Neural progenitor cell (in vitro differentiated cells): Measurements from ENCODE around the gene DSEL. TPM values are rescaled to one million over a fixed set of nuclear protein-coding genes. Genes with fewer than 3 reads are reported as not detected.

Experiments used
- DNase-seq: peaks from one replicate; pipeline ENCODE4 v3.0.0-alpha.2; 2016; ENCODE audit warnings: low spot score
- H2AFZ ChIP-seq: fragments of 200-600 bp; sonication (generic); replicated peaks from 2 replicates; pipeline ENCODE4 v1.6.1; 2016; ENCODE audit warnings: antibody characterized with exemption
- H3F3A ChIP-seq: fragments of 200-600 bp; sonication (generic); 2 replicates; pipeline ENCODE4 v1.6.1; 2016; ENCODE audit warnings: antibody characterized with exemption, low read depth
- H3K27ac ChIP-seq: fragments of 200-600 bp; sonication (generic); 2 replicates; pipeline ENCODE4 v1.5.1; 2016; ENCODE audit warnings: mild to moderate bottlenecking
- H3K27me3 ChIP-seq: fragments of 200-600 bp; sonication (generic); 2 replicates; pipeline ENCODE4 v1.6.1; 2016; ENCODE audit warnings: mild to moderate bottlenecking, moderate library complexity
- H3K36me3 ChIP-seq: fragments of 200-600 bp; sonication (generic); 2 replicates; pipeline ENCODE4 v1.5.1; 2016
- H3K4me1 ChIP-seq: fragments of 200-600 bp; sonication (generic); 2 replicates; pipeline ENCODE4 v1.6.1; 2016; ENCODE audit warnings: mixed run types
- H3K4me2 ChIP-seq: fragments of 200-600 bp; sonication (generic); 2 replicates; pipeline ENCODE4 v1.6.1; 2016
- H3K4me3 ChIP-seq: fragments of 200-600 bp; sonication (generic); 2 replicates; pipeline ENCODE4 v1.5.1; 2016
- H3K79me2 ChIP-seq: fragments of 200-600 bp; sonication (generic); 2 replicates; pipeline ENCODE4 v1.6.1; 2016; ENCODE audit warnings: low read depth
- H3K9ac ChIP-seq: fragments of 200-600 bp; sonication (generic); 2 replicates; pipeline ENCODE4 v1.6.1; 2016
- H3K9me3 ChIP-seq: fragments of 200-600 bp; sonication (generic); 2 replicates; pipeline ENCODE4 v1.5.1; 2016; ENCODE audit warnings: low read depth
- H4K20me1 ChIP-seq: fragments of 200-600 bp; sonication (generic); 2 replicates; pipeline ENCODE4 v1.6.1; 2016; ENCODE audit warnings: low read depth
- H3K27ac Mint-ChIP-seq: 3 replicates; pipeline ENCODE4 v1.8.0; 2021; ENCODE audit warnings: mixed read lengths
- H3K27me3 Mint-ChIP-seq: 2 replicates; pipeline ENCODE4 v1.8.0; 2022; ENCODE audit warnings: low read depth, mild to moderate bottlenecking, inconsistent platforms, moderate library complexity, mixed read lengths; ENCODE audit not compliant: insufficient read depth
- H3K36me3 Mint-ChIP-seq: 3 replicates; pipeline ENCODE4 v1.8.0; 2021; ENCODE audit warnings: mixed read lengths
- H3K4me1 Mint-ChIP-seq: 3 replicates; pipeline ENCODE4 v1.8.0; 2021; ENCODE audit warnings: mixed read lengths
- H3K4me3 Mint-ChIP-seq: 3 replicates; pipeline ENCODE4 v1.8.0; 2021; ENCODE audit warnings: mild to moderate bottlenecking, moderate library complexity, mixed read lengths
- H3K9me3 Mint-ChIP-seq: 3 replicates; pipeline ENCODE4 v1.8.0; 2020; ENCODE audit warnings: mixed read lengths
- CTCF ChIP-seq: fragments of 200-600 bp; sonication (generic); IDR thresholded peaks from 2 replicates; pipeline ENCODE4 v1.5.1; 2017; ENCODE audit warnings: antibody characterized with exemption, mild to moderate bottlenecking
- EZH2 ChIP-seq: fragments of 200-600 bp; sonication (generic); IDR thresholded peaks from 2 replicates; pipeline ENCODE4 v1.6.1; 2017; ENCODE audit warnings: antibody characterized with exemption, mild to moderate bottlenecking, moderate library complexity
- EZH2phosphoT487 ChIP-seq: fragments of 200-600 bp; sonication (generic); IDR thresholded peaks from 2 replicates; pipeline ENCODE4 v1.6.1; 2017; ENCODE audit warnings: antibody characterized with exemption
- total RNA-seq: library from RNA; depleted of rRNA; stranded (reverse); fragments of >200 nt; gene quantifications from 2 replicates; pipeline ENCODE4 v1.2.3, GENCODE V29; 2015; ENCODE audit warnings: low replicate concordance

Gene DSEL
- total RNA-seq, 1 donor from 2014 or later = 8.6 TPM

- H3K4me2 ChIP-seq = no peak overlapping the region
- no peaks in the 10 kb centered on the region for H3K9me3 ChIP-seq
- H2AFZ ChIP-seq = no peak overlapping the region
- peaks cover 17% of the 10 kb centered on the region for H3K36me3 Mint-ChIP-seq
- no peaks in the 10 kb centered on the region for H3K79me2 ChIP-seq
- H3K4me1 Mint-ChIP-seq = peaks cover 20% of the 10 kb centered on the region
- H3K4me3 ChIP-seq = no peak overlapping the region
- H3K4me3 Mint-ChIP-seq = no peak overlapping the region
- no peaks in the 10 kb centered on the region for H4K20me1 ChIP-seq
- no peak overlapping the region for H3K27ac ChIP-seq
- H3K27ac Mint-ChIP-seq = no peak overlapping the region
- H3K9me3 Mint-ChIP-seq = no peaks in the 10 kb centered on the region
- no peak for DNase-seq
- peaks cover 2% of the 10 kb centered on the region for H3K27me3 Mint-ChIP-seq
- TF ChIP-seq EZH2phosphoT487 (no peak), CTCF (no peak), EZH2 (no peak)
- no peak overlapping the region for H3K9ac ChIP-seq
- no peaks in the 10 kb centered on the region for H3K36me3 ChIP-seq
- peaks cover 5% of the 10 kb centered on the region for H3F3A ChIP-seq
- no peaks in the 10 kb centered on the region for H3K27me3 ChIP-seq
- peaks cover 12% of the 10 kb centered on the region for H3K4me1 ChIP-seq
Observed at GRCh38 chr18:67518566-67518965, 2.0 kb upstream of the DSEL start.

- Mint-ChIP-seq H3K4me3 (peak overlapping the region; percentile 92), H3K9me3 (peaks cover 4% of the 10 kb centered on the region), H3K27me3 (peaks cover 2% of the 10 kb centered on the region), H3K36me3 (peaks cover 26% of the 10 kb centered on the region), H3K4me1 (peaks cover 20% of the 10 kb centered on the region), H3K27ac (peak overlapping the region; percentile 83)
- H3K4me2 ChIP-seq = peak overlapping the region; percentile 90
- peak; percentile 17 for DNase-seq
- H4K20me1 ChIP-seq = no peaks in the 10 kb centered on the region
- peaks cover 5% of the 10 kb centered on the region for H3F3A ChIP-seq
- peaks cover 12% of the 10 kb centered on the region for H3K4me1 ChIP-seq
- H2AFZ ChIP-seq = peak overlapping the region; percentile 74
- no peaks in the 10 kb centered on the region for H3K79me2 ChIP-seq
- no peak overlapping the region for H3K27ac ChIP-seq
- H3K9ac ChIP-seq = no peak overlapping the region
- no peaks in the 10 kb centered on the region for H3K27me3 ChIP-seq
- peak overlapping the region; percentile 64 for H3K4me3 ChIP-seq
- no peak for TF ChIP-seq CTCF
- TF ChIP-seq EZH2 = no peak
- no peak for TF ChIP-seq EZH2phosphoT487
- H3K9me3 ChIP-seq = no peaks in the 10 kb centered on the region
- H3K36me3 ChIP-seq = no peaks in the 10 kb centered on the region
Observed at GRCh38 chr18:67517444-67517765, 885 bp upstream of the DSEL start.

GRCh38 chr18:67515942-67516538 is 480 bp downstream of the DSEL start:
- Histone ChIP-seq H3K36me3 (no peaks in the 10 kb centered on the region), H3K9ac (peak overlapping the region; percentile 48), H3K9me3 (no peaks in the 10 kb centered on the region), H2AFZ (peak overlapping the region; percentile 74), H3K27ac (no peak overlapping the region), H3K4me3 (peak overlapping the region; percentile 64), H3K4me1 (peaks cover 12% of the 10 kb centered on the region), H3K79me2 (no peaks in the 10 kb centered on the region), H4K20me1 (no peaks in the 10 kb centered on the region), H3F3A (peaks cover 5% of the 10 kb centered on the region), H3K27me3 (no peaks in the 10 kb centered on the region), H3K4me2 (peak overlapping the region; percentile 76)
- peaks cover 2% of the 10 kb centered on the region for H3K27me3 Mint-ChIP-seq
- peak; percentile 28 for TF ChIP-seq EZH2phosphoT487
- TF ChIP-seq EZH2 = no peak
- TF ChIP-seq CTCF = peak; percentile 73
- H3K27ac Mint-ChIP-seq = no peak overlapping the region
- H3K36me3 Mint-ChIP-seq = peaks cover 38% of the 10 kb centered on the region
- H3K4me1 Mint-ChIP-seq = peaks cover 20% of the 10 kb centered on the region
- peaks cover 13% of the 10 kb centered on the region for H3K9me3 Mint-ChIP-seq
- H3K4me3 Mint-ChIP-seq = peak overlapping the region; percentile 92
- peak; percentile 92 for DNase-seq
